Tibial artery (tissue), 4 donors: ENCODE data around the gene RNF14.

ENCODE experiments used
- DNase-seq, 2 donors: peaks; one replicate each; pipeline ENCODE4 v3.0.0-alpha.2; 2019
- H3K27ac ChIP-seq, 2 donors: fragments of 200-600 bp; sonication (generic) in 1 of 2; 1 replicate in 1 of 2; 2 replicates in 1 of 2; pipeline ENCODE4 v1.5.1; 2018 to 2019; ENCODE audit warnings: mild to moderate bottlenecking in 1 of 2
- H3K27me3 ChIP-seq, 2 donors: fragments of 200-600 bp; sonication (generic) in 1 of 2; one replicate each; pipeline versions ENCODE4 v1.5.1 to v1.6.0; 2016 to 2019
- H3K36me3 ChIP-seq, 3 donors: fragments of 200-600 bp; sonication (generic) in 2 of 3; one replicate each; pipeline ENCODE4 v1.5.1; 2016 to 2019; ENCODE audit warnings: mild to moderate bottlenecking in 2 of 3
- H3K4me1 ChIP-seq, 4 donors: fragments of 200-600 bp; sonication (generic) in 2 of 4; 1 replicate in 3 of 4; 2 replicates in 1 of 4; pipeline ENCODE4 v1.5.1; 2016 to 2019
- H3K4me3 ChIP-seq, 2 donors: fragments of 200-600 bp; sonication (generic) in 1 of 2; 1 replicate in 1 of 2; 2 replicates in 1 of 2; pipeline ENCODE4 v1.5.1; 2018 to 2019; ENCODE audit warnings: mild to moderate bottlenecking in 2 of 2
- H3K9me3 ChIP-seq, 3 donors: fragments of 200-600 bp; sonication (generic) in 1 of 3; one replicate each; pipeline ENCODE4 v1.5.1; 2016 to 2019
- intact Hi-C: fragments of 100-400 bp; cut with DNase I; formaldehyde crosslinking; loops from one replicate; pipeline ENCODE4 v1.15.0; 2023; ENCODE audit warnings: low total_unique reads
- TF ChIP-seq, protein P1 (sequence below), 2 experiments: fragments of 200-600 bp in 1 of 2; fragments of 450-650 bp in 1 of 2; IDR thresholded peaks; one replicate each; pipeline ENCODE4 v1.5.1; 2017 to 2019; ENCODE audit warnings: antibody characterized with exemption in 2 of 2, mild to moderate bottlenecking in 1 of 2, moderate library complexity in 1 of 2

RNF14 gene

GRCh38 chr5:141986072-141986471, 17.2 kb downstream of the RNF14 start:
- H3K4me1 ChIP-seq, result no peaks in the 10 kb centered on the region
- H3K27ac ChIP-seq, result no peak overlapping the region
- H3K9me3 ChIP-seq, result no peaks in the 10 kb centered on the region
- no peak overlapping the region for H3K4me3 ChIP-seq
- peaks cover 72 to 80% (median 77%) of the 10 kb centered on the region in 3 donors for H3K36me3 ChIP-seq
- no peak for DNase-seq
- intact Hi-C loops, result no loop called here
- TF ChIP-seq, protein P1, sequence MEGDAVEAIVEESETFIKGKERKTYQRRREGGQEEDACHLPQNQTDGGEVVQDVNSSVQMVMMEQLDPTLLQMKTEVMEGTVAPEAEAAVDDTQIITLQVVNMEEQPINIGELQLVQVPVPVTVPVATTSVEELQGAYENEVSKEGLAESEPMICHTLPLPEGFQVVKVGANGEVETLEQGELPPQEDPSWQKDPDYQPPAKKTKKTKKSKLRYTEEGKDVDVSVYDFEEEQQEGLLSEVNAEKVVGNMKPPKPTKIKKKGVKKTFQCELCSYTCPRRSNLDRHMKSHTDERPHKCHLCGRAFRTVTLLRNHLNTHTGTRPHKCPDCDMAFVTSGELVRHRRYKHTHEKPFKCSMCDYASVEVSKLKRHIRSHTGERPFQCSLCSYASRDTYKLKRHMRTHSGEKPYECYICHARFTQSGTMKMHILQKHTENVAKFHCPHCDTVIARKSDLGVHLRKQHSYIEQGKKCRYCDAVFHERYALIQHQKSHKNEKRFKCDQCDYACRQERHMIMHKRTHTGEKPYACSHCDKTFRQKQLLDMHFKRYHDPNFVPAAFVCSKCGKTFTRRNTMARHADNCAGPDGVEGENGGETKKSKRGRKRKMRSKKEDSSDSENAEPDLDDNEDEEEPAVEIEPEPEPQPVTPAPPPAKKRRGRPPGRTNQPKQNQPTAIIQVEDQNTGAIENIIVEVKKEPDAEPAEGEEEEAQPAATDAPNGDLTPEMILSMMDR (IDR thresholded peaks at IDR 0.05), result no peak
- H3K27me3 ChIP-seq, result no peaks in the 10 kb centered on the region

DNA sequence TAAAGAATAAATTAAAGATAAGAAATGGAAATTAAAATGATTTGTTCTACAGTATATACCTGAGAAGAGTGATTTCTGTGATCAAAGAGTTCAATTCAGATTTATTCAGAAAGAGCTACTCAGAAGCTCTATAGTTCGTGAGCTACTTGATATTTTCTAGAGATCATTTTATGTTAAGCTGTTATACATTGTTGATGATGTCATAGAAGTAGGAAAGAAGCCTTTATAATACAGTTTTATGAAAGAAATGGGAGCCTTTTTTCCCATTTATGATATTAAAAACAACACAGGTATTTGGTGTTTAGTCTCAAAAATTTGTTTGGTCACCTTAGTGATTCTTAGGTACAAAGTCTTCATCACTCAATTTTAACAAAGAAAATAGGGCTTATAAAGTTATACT, 20.8 kb downstream of the RNF14 start:
- no peaks in the 10 kb centered on the region for H3K27me3 ChIP-seq
- TF ChIP-seq, protein P1 (IDR thresholded peaks at IDR 0.05), result no peak
- H3K4me1 ChIP-seq, result peaks cover 0 to 5% (median 0%) of the 10 kb centered on the region in 4 donors
- intact Hi-C loops, result loop anchor here (5.0 kb wide), 1 partner anchor 153 kb away; no protein-coding TSS in a partner anchor
- DNase-seq, result no peak
- no peak overlapping the region for H3K27ac ChIP-seq
- peaks cover 47 to 68% (median 58%) of the 10 kb centered on the region in 3 donors for H3K36me3 ChIP-seq
- no peak overlapping the region for H3K4me3 ChIP-seq
- no peaks in the 10 kb centered on the region for H3K9me3 ChIP-seq

DNA sequence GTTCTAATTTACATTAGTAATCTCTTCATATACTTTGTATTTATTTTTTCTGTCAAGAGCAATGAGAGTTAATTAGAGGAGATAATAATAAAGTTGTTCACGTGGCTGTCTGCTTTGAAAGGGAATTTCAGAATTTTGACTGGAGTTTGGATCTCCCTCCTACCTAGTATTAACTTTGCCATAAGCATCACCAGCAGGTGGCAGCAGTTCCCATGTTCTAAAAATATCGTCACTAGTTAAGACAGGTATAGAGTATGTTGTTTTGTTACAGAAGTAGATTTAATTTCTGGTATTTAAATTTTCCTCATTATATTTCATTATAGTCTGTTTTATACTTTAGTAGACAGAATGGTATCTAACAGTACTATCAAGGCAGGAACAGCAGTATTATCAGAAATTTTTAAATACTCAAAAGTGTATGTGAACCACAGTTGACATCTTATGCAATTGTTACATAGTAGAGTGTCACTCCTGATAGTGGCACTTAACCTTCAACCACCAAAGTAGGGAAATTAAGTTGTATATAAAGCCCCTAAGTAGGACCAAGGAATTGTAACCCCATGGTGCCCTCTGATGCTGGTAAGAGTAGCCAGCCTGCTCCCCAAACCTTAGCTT, 23.6 kb downstream of the RNF14 start:
- peaks cover 30 to 44% (median 31%) of the 10 kb centered on the region in 3 donors for H3K36me3 ChIP-seq

GRCh38 chr5:141994511-141995136, 25.7 kb downstream of the RNF14 start:
- no peak for DNase-seq
- peaks cover 0 to 5% (median 0%) of the 10 kb centered on the region in 4 donors for H3K4me1 ChIP-seq
- no peak overlapping the region for H3K27ac ChIP-seq
- no peaks in the 10 kb centered on the region for H3K9me3 ChIP-seq
- H3K4me3 ChIP-seq, result no peak overlapping the region
- TF ChIP-seq, protein P1 (IDR thresholded peaks at IDR 0.05), result no peak
- peaks cover 13 to 41% (median 27%) of the 10 kb centered on the region in 3 donors for H3K36me3 ChIP-seq
- intact Hi-C loops, result loop anchor here (5.0 kb wide), 1 partner anchor 148 kb away; no protein-coding TSS in a partner anchor
- H3K27me3 ChIP-seq, result no peaks in the 10 kb centered on the region

More for the DNA sequence above, 23.6 kb downstream of the RNF14 start:
- Histone ChIP-seq H3K27ac (no peak overlapping the region), H3K9me3 (no peaks in the 10 kb centered on the region), H3K4me3 (no peak overlapping the region), H3K27me3 (no peaks in the 10 kb centered on the region), H3K4me1 (peaks cover 0 to 5% (median 0%) of the 10 kb centered on the region in 4 donors)
- intact Hi-C loops, result loop anchor here (5.0 kb wide), 1 partner anchor 150 kb away; no protein-coding TSS in a partner anchor
- DNase-seq, result peak; percentile 75 to 85
- TF ChIP-seq, protein P1 (IDR thresholded peaks at IDR 0.05), result peak; percentile 80

DNA sequence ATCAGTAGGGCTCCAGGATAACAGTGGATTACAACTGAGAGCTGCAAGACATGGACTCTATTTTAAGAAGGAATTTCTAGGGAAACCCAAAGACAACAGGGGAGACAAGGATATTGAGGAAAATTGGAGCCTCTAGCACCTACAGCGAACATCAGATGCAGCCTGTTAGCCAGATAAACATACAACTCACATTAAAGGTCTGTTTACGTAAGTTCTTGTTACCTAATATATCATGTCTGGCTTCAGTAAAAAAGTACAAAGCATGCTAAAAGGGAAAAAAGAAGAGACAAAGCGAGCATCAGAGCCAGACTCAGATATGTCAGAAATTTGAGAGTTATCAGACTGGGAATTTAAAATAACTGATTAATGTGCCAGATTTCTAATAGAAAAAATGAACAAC, 26.8 kb downstream of the RNF14 start:
- no peak for DNase-seq
- TF ChIP-seq, protein P1 (IDR thresholded peaks at IDR 0.05), result no peak
- no peaks in the 10 kb centered on the region for H3K9me3 ChIP-seq
- H3K27ac ChIP-seq, result no peak overlapping the region
- peaks cover 0 to 5% (median 0%) of the 10 kb centered on the region in 4 donors for H3K4me1 ChIP-seq
- peaks cover 13 to 45% (median 33%) of the 10 kb centered on the region in 3 donors for H3K36me3 ChIP-seq
- no peak overlapping the region for H3K4me3 ChIP-seq
- H3K27me3 ChIP-seq, result no peaks in the 10 kb centered on the region
- intact Hi-C loops, result no loop called here
